Activated CD8-positive, alpha-beta T cell treated with anti-CD3 and anti-CD28 coated beads for 36 hours (primary cell): Measurements from ENCODE around the gene DNMT3A. TPM values are rescaled to one million over a fixed set of nuclear protein-coding genes. Genes with fewer than 3 reads are reported as not detected.
A peak's percentile ranks its signal among the peaks of the same experiment; 100 is the strongest.

Experiments
- ATAC-seq: fragments of 200-7000 bp; cut with Tn5 transposase; one replicate; pipeline ENCODE4 v1.10.0; 2021; ENCODE audit warnings: mild to moderate bottlenecking, moderate library complexity
- CTCF ChIA-PET: fragments of 350-600 bp; sonication (Branson Sonifier 250); formaldehyde crosslinking; loops from one replicate; lab custom pipeline; 2021; ENCODE audit warnings: antibody characterized with exemption; lab: Charles Lee
- POLR2A ChIA-PET: fragments of 350-600 bp; sonication (Branson Sonifier 250); formaldehyde crosslinking; loops from one replicate; lab custom pipeline; 2021; ENCODE audit warnings: antibody characterized with exemption; lab: Charles Lee
- DNase-seq: peaks from one replicate; pipeline ENCODE4 v3.0.0-alpha.2; 2020
- H3K27ac Mint-ChIP-seq: one replicate; pipeline ENCODE4 v1.8.0; 2021; ENCODE audit warnings: mild to moderate bottlenecking, mixed read lengths
- H3K27me3 Mint-ChIP-seq: one replicate; pipeline ENCODE4 v1.8.0; 2021; ENCODE audit warnings: mixed read lengths
- H3K36me3 Mint-ChIP-seq: one replicate; pipeline ENCODE4 v1.8.0; 2021; ENCODE audit warnings: low read depth, mixed read lengths
- H3K4me1 Mint-ChIP-seq: one replicate; pipeline ENCODE4 v1.8.0; 2021; ENCODE audit warnings: low read depth, mixed read lengths
- H3K4me3 Mint-ChIP-seq: one replicate; pipeline ENCODE4 v1.8.0; 2021; ENCODE audit warnings: mild to moderate bottlenecking, moderate library complexity, mixed read lengths
- H3K9me3 Mint-ChIP-seq: one replicate; pipeline ENCODE4 v1.8.0; 2021; ENCODE audit warnings: mixed read lengths
- CTCF ChIP-seq: fragments of 200-600 bp; IDR thresholded peaks from one replicate; pipeline ENCODE4 v1.8.0; 2022; ENCODE audit warnings: antibody characterized with exemption, mild to moderate bottlenecking
- intact Hi-C: fragments of 100-400 bp; cut with micrococcal nuclease; formaldehyde crosslinking; loops from one replicate; pipeline ENCODE4 v1.10.0; 2022
- total RNA-seq, 2 experiments: library from RNA; stranded (reverse); gene quantifications; one replicate each; pipeline ENCODE4 v1.2.3, GENCODE V29; 2021

DNMT3A gene
- total RNA-seq, 2 experiments from 2014 or later, result 84.8 to 97.8 TPM

GRCh38 chr2:25258847-25259736 is 82.6 kb downstream of the DNMT3A start:
- H3K4me1 Mint-ChIP-seq, result peaks cover 13% of the 10 kb centered on the region
- ChIA-PET CTCF (interaction anchor here (1.0 to 1.2 kb wide), 2 partner anchors 9 to 12 kb away, joined by 3 read pairs; no protein-coding TSS in a partner anchor), POLR2A (interaction anchor here (0.6 to 2.7 kb wide), 5 partner anchors 9 to 225 kb away, joined by 3 to 8 read pairs (median 3); no protein-coding TSS in a partner anchor)
- no peaks in the 10 kb centered on the region for H3K9me3 Mint-ChIP-seq
- DNase-seq (no peak), ATAC-seq (no peak)
- intact Hi-C loops, result no loop called here
- H3K36me3 Mint-ChIP-seq, result peaks cover 41% of the 10 kb centered on the region
- no peaks in the 10 kb centered on the region for H3K27me3 Mint-ChIP-seq
- no peak overlapping the region for H3K27ac Mint-ChIP-seq
- no peak for TF ChIP-seq CTCF
- H3K4me3 Mint-ChIP-seq, result no peak overlapping the region

- Mint-ChIP-seq H3K9me3 (no peaks in the 10 kb centered on the region), H3K27ac (peak overlapping the region; percentile 2), H3K4me1 (peaks cover 14% of the 10 kb centered on the region), H3K4me3 (no peak overlapping the region), H3K27me3 (no peaks in the 10 kb centered on the region), H3K36me3 (peaks cover 46% of the 10 kb centered on the region)
- ChIA-PET CTCF (interaction anchor here (1.0 to 1.2 kb wide), 2 partner anchors 9 to 13 kb away, joined by 3 read pairs; no protein-coding TSS in a partner anchor), POLR2A (interaction anchor here (0.6 to 2.7 kb wide), 6 partner anchors 8 to 226 kb away, joined by 3 to 8 read pairs (median 3); no protein-coding TSS in a partner anchor)
- ATAC-seq (no peak), DNase-seq (no peak)
- TF ChIP-seq CTCF, result no peak
- intact Hi-C loops, result no loop called here
Observed at GRCh38 chr2:25257931-25258846, 83.5 kb downstream of the DNMT3A start.

- ChIA-PET CTCF (interaction anchor here (0.9 kb wide), 1 partner anchor 14 kb away, joined by 5 read pairs; no protein-coding TSS in a partner anchor), POLR2A (interaction anchor here (1.1 kb wide), 1 partner anchor 21 kb away, joined by 3 read pairs; no protein-coding TSS in a partner anchor)
- Mint-ChIP-seq H3K4me1 (peaks cover 19% of the 10 kb centered on the region), H3K36me3 (peaks cover 46% of the 10 kb centered on the region), H3K27ac (no peak overlapping the region), H3K9me3 (no peaks in the 10 kb centered on the region), H3K27me3 (no peaks in the 10 kb centered on the region), H3K4me3 (no peak overlapping the region)
- no peak for TF ChIP-seq CTCF
- DNase-seq (no peak), ATAC-seq (no peak)
- intact Hi-C loops, result no loop called here
Observed at GRCh38 chr2:25257032-25257552, 84.6 kb downstream of the DNMT3A start.

GRCh38 chr2:25256488-25256875 is 85.2 kb downstream of the DNMT3A start:
- Mint-ChIP-seq H3K36me3 (peaks cover 43% of the 10 kb centered on the region), H3K27ac (peak overlapping the region; percentile 44), H3K4me3 (no peak overlapping the region), H3K4me1 (peaks cover 19% of the 10 kb centered on the region), H3K27me3 (no peaks in the 10 kb centered on the region), H3K9me3 (no peaks in the 10 kb centered on the region)
- POLR2A ChIA-PET, result no interaction called here
- intact Hi-C loops, result no loop called here
- CTCF ChIA-PET, result no interaction called here
- DNase-seq (no peak), ATAC-seq (no peak)
- no peak for TF ChIP-seq CTCF
